Activated CD8-positive, alpha-beta memory T cell treated with anti-CD3 and anti-CD28 coated beads, Interleukin-2, amount 50 U/mL, for 1 hour (primary cell): ENCODE results near the gene BMPR1B.

Experiments used
- DNase-seq: peaks from one replicate; pipeline ENCODE4 v3.0.0-alpha.2; 2020; ENCODE audit errors: extremely low read depth

Gene BMPR1B

GRCh38 chr4:95183656-95184408 is 426.1 kb downstream of the BMPR1B start:
- no peak for DNase-seq

GRCh38 chr4:95186666-95187065 is 428.9 kb downstream of the BMPR1B start:
- no peak for DNase-seq

- no peak for DNase-seq
Observed at GRCh38 chr4:95188701-95189370, 431.1 kb downstream of the BMPR1B start.

GRCh38 chr4:95190751-95191436 is 433.1 kb downstream of the BMPR1B start:
- DNase-seq = no peak

GRCh38 chr4:95191537-95191936 is 433.8 kb downstream of the BMPR1B start:
- DNase-seq = no peak

GRCh38 chr4:95193391-95194224 is 435.9 kb downstream of the BMPR1B start:
- DNase-seq = no peak

GRCh38 chr4:95197353-95197752 is 439.6 kb downstream of the BMPR1B start:
- DNase-seq = no peak

- DNase-seq = no peak
Observed at GRCh38 chr4:95198961-95199360, 441.2 kb downstream of the BMPR1B start.

GRCh38 chr4:95204267-95204844 is 446.6 kb downstream of the BMPR1B start:
- no peak for DNase-seq

- DNase-seq = no peak
Observed at GRCh38 chr4:95204873-95205272, 447.1 kb downstream of the BMPR1B start.
